SK-N-SH treated with all-trans-retinoic acid at 6 μM for 48 hours (cell line): ENCODE measurements around the gene ZCCHC7.
"Not testable (repeated sequence)": the region's sequence is repeated elsewhere in the genome, so short reads cannot be mapped to it uniquely, and the experiment has no call there.

Experiments
- BACH2 ChIP-seq: fragments of 250-450 bp; sonication (Bioruptor Pico); IDR thresholded peaks from 2 replicates; pipeline ENCODE4 v1.9.0; 2021; ENCODE audit warnings: mild to moderate bottlenecking, borderline replicate concordance
- ESRRG ChIP-seq: fragments of 250-450 bp; sonication (Bioruptor Pico); IDR thresholded peaks from 2 replicates; pipeline ENCODE4 v1.6.1; 2021; ENCODE audit warnings: mild to moderate bottlenecking
- PPARA ChIP-seq: fragments of 250-450 bp; sonication (Bioruptor Pico); IDR thresholded peaks from 2 replicates; pipeline ENCODE4 v1.5.0; 2020; ENCODE audit warnings: mild to moderate bottlenecking, borderline replicate concordance
- SNAI2 ChIP-seq: fragments of 250-450 bp; sonication (Bioruptor Pico); IDR thresholded peaks from 2 replicates; pipeline ENCODE4 v1.5.0; 2020; ENCODE audit warnings: mild to moderate bottlenecking, moderate library complexity
- ZFP30 ChIP-seq: fragments of 450-650 bp; formaldehyde crosslinking; IDR thresholded peaks from 2 replicates; pipeline ENCODE4 v1.5.0; 2022; ENCODE audit warnings: mild to moderate bottlenecking, moderate library complexity
- ZNF8 ChIP-seq: fragments of 450-650 bp; formaldehyde crosslinking; IDR thresholded peaks from 2 replicates; pipeline ENCODE4 v1.5.0; 2020; ENCODE audit warnings: mild to moderate bottlenecking, moderate library complexity
- TF ChIP-seq, protein P1 (sequence below): fragments of 250-450 bp; sonication (Bioruptor Pico); IDR thresholded peaks from 2 replicates; pipeline ENCODE4 v1.8.0; 2020; ENCODE audit warnings: mild to moderate bottlenecking, moderate library complexity, borderline replicate concordance
- TF ChIP-seq, protein P2 (sequence below): fragments of 250-450 bp; sonication (Bioruptor Pico); IDR thresholded peaks from 2 replicates; pipeline ENCODE4 v1.5.1; 2020; ENCODE audit warnings: low read depth, mild to moderate bottlenecking, moderate library complexity
- TF ChIP-seq, protein P3 (sequence below): fragments of 250-450 bp; sonication (Bioruptor Pico); IDR thresholded peaks from 2 replicates; pipeline ENCODE4 v1.8.0; 2021; ENCODE audit warnings: low read depth, mild to moderate bottlenecking, moderate library complexity, borderline replicate concordance

DNA sequence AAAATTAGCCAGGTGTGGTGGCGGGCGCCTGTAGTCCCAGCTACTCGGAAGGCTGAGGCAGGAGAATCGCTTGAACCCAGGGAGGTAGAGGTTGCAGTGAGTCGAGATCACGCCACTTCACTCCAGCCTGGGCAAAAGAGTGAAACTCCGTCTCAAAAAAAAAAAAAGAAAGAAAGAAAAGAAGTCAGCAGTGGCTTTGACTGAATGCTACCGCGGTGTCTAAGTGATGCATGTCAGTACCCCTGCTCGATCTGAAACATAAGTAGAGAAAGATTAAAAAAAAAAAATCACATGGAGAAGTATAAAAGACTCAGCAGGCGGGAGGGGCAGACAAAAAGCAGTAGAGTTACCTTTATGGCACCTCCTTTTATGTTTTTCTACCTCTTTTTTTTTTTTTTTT lies 182.9 kb downstream of the ZCCHC7 start:
- TF ChIP-seq PPARA, ESRRG, BACH2, ZNF8, SNAI2, ZFP30 (CRISPR knock-in tag): not testable (repeated sequence)
- TF ChIP-seq, protein P1, sequence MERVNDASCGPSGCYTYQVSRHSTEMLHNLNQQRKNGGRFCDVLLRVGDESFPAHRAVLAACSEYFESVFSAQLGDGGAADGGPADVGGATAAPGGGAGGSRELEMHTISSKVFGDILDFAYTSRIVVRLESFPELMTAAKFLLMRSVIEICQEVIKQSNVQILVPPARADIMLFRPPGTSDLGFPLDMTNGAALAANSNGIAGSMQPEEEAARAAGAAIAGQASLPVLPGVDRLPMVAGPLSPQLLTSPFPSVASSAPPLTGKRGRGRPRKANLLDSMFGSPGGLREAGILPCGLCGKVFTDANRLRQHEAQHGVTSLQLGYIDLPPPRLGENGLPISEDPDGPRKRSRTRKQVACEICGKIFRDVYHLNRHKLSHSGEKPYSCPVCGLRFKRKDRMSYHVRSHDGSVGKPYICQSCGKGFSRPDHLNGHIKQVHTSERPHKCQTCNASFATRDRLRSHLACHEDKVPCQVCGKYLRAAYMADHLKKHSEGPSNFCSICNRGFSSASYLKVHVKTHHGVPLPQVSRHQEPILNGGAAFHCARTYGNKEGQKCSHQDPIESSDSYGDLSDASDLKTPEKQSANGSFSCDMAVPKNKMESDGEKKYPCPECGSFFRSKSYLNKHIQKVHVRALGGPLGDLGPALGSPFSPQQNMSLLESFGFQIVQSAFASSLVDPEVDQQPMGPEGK (CRISPR knock-in tag), result not testable (repeated sequence)
- TF ChIP-seq, protein P2, sequence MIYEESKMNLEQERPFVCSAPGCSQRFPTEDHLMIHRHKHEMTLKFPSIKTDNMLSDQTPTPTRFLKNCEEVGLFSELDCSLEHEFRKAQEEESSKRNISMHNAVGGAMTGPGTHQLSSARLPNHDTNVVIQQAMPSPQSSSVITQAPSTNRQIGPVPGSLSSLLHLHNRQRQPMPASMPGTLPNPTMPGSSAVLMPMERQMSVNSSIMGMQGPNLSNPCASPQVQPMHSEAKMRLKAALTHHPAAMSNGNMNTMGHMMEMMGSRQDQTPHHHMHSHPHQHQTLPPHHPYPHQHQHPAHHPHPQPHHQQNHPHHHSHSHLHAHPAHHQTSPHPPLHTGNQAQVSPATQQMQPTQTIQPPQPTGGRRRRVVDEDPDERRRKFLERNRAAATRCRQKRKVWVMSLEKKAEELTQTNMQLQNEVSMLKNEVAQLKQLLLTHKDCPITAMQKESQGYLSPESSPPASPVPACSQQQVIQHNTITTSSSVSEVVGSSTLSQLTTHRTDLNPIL, result not testable (repeated sequence)
- TF ChIP-seq, protein P3, sequence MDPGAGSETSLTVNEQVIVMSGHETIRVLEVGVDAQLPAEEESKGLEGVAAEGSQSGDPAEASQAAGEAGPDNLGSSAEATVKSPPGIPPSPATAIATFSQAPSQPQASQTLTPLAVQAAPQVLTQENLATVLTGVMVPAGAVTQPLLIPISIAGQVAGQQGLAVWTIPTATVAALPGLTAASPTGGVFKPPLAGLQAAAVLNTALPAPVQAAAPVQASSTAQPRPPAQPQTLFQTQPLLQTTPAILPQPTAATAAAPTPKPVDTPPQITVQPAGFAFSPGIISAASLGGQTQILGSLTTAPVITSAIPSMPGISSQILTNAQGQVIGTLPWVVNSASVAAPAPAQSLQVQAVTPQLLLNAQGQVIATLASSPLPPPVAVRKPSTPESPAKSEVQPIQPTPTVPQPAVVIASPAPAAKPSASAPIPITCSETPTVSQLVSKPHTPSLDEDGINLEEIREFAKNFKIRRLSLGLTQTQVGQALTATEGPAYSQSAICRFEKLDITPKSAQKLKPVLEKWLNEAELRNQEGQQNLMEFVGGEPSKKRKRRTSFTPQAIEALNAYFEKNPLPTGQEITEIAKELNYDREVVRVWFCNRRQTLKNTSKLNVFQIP (CRISPR knock-in tag), result not testable (repeated sequence)
